Smooth muscle cell (in vitro differentiated cells): ENCODE data around the gene VENTX. TPM values are rescaled to one million over a fixed set of nuclear protein-coding genes. Genes with fewer than 3 reads are reported as not detected.

ENCODE experiments used
- DNase-seq: peaks from one replicate; lab custom pipeline; 2025; ENCODE audit not compliant: unreplicated experiment; lab: John Stamatoyannopoulos, UW
- H2AFZ ChIP-seq: fragments of 200-600 bp; sonication (generic); 2 replicates; pipeline ENCODE4 v1.6.0; 2016; ENCODE audit warnings: antibody characterized with exemption, low read depth, mild to moderate bottlenecking
- H3F3A ChIP-seq: fragments of 200-600 bp; sonication (generic); 2 replicates; pipeline ENCODE4 v1.6.0; 2017; ENCODE audit warnings: antibody characterized with exemption, low read depth
- H3K27ac ChIP-seq: fragments of 200-600 bp; sonication (generic); 2 replicates; pipeline ENCODE4 v1.5.1; 2016; ENCODE audit warnings: low read depth, mild to moderate bottlenecking
- H3K27me3 ChIP-seq: fragments of 200-600 bp; sonication (generic); 2 replicates; pipeline ENCODE4 v1.6.1; 2016; ENCODE audit warnings: low read depth, mild to moderate bottlenecking
- H3K36me3 ChIP-seq: fragments of 200-600 bp; sonication (generic); 2 replicates; pipeline ENCODE4 v1.5.1; 2016; ENCODE audit warnings: low read depth
- H3K4me1 ChIP-seq: fragments of 200-600 bp; sonication (generic); 2 replicates; pipeline ENCODE4 v1.5.1; 2016; ENCODE audit warnings: low read depth
- H3K4me2 ChIP-seq: fragments of 200-600 bp; sonication (generic); 2 replicates; pipeline ENCODE4 v1.6.0; 2016; ENCODE audit warnings: mild to moderate bottlenecking
- H3K4me3 ChIP-seq: fragments of 200-600 bp; sonication (generic); 2 replicates; pipeline ENCODE4 v1.5.1; 2016; ENCODE audit warnings: mild to moderate bottlenecking
- H3K79me2 ChIP-seq: fragments of 200-600 bp; sonication (generic); 2 replicates; pipeline ENCODE4 v1.6.0; 2016; ENCODE audit warnings: low read depth, mild to moderate bottlenecking
- H3K9ac ChIP-seq: fragments of 200-600 bp; sonication (generic); 2 replicates; pipeline ENCODE4 v1.6.0; 2016; ENCODE audit warnings: low read depth
- H3K9me3 ChIP-seq: fragments of 200-600 bp; sonication (generic); replicated peaks from 2 replicates; pipeline ENCODE4 v1.5.1; 2016; ENCODE audit warnings: low read depth
- H4K20me1 ChIP-seq: fragments of 200-600 bp; sonication (generic); 2 replicates; pipeline ENCODE4 v1.6.0; 2016; ENCODE audit warnings: low read depth
- CTCF ChIP-seq: fragments of 200-600 bp; sonication (generic); IDR thresholded peaks from 2 replicates; pipeline ENCODE4 v1.5.1; 2017; ENCODE audit warnings: borderline replicate concordance, mild to moderate bottlenecking, antibody characterized with exemption; ENCODE audit not compliant: insufficient read depth, poor library complexity, severe bottlenecking
- WGBS: methylation state at CpG from one replicate; pipeline ENCODE4 v1.1.7; 2016; ENCODE audit warnings: low lambda C conversion rate; 5-methylcytosine and 5-hydroxymethylcytosine counted together
- polyA plus RNA-seq: library from polyadenylated mRNA; unstranded; fragments of >200 nt; fragmentation: Nextera tagmentation; extraction: Ambion mirVana; gene quantifications from 2 replicates; pipeline ENCODE4 v1.2.1, GENCODE V29; 2016
- total RNA-seq: library from RNA; depleted of rRNA; stranded (reverse); fragments of >200 nt; gene quantifications from 2 replicates; pipeline ENCODE4 v1.2.3, GENCODE V29; 2014

VENTX gene
- total and polyA plus RNA-seq, 2 experiments from 2014 or later: not detected

- Histone ChIP-seq H3K4me2 (no peak overlapping the region), H3K4me1 (peaks cover 2% of the 10 kb centered on the region), H3K4me3 (no peak overlapping the region), H2AFZ (no peak overlapping the region), H3K9ac (no peak overlapping the region), H3K79me2 (no peaks in the 10 kb centered on the region), H3F3A (no peaks in the 10 kb centered on the region), H3K27me3 (no peaks in the 10 kb centered on the region), H3K27ac (no peak overlapping the region), H3K36me3 (no peaks in the 10 kb centered on the region), H3K9me3 (no peaks in the 10 kb centered on the region), H4K20me1 (no peaks in the 10 kb centered on the region)
- WGBS: 79% methylated on average over 11 of the region's 11 CpGs
- no peak for DNase-seq
- no peak for TF ChIP-seq CTCF
These were observed 12.5 kb downstream of the VENTX start for GRCh38 chr10:133249975-133250754.

- Histone ChIP-seq H3K4me1 (peaks cover 2% of the 10 kb centered on the region), H3K27ac (no peak overlapping the region), H3K9me3 (no peaks in the 10 kb centered on the region), H3K9ac (no peak overlapping the region), H3K36me3 (no peaks in the 10 kb centered on the region), H3K27me3 (no peaks in the 10 kb centered on the region), H3F3A (no peaks in the 10 kb centered on the region), H2AFZ (no peak overlapping the region), H3K4me3 (no peak overlapping the region), H3K4me2 (no peak overlapping the region), H3K79me2 (no peaks in the 10 kb centered on the region), H4K20me1 (no peaks in the 10 kb centered on the region)
- no peak for DNase-seq
- 81% methylated on average over 25 of the region's 28 CpGs for WGBS
- no peak for TF ChIP-seq CTCF
These were observed 13.9 kb downstream of the VENTX start for GRCh38 chr10:133251388-133252222.

GRCh38 chr10:133252223-133252552 lies 14.5 kb downstream of the VENTX start:
- DNase-seq: no peak
- Histone ChIP-seq H3K4me1 (peaks cover 3% of the 10 kb centered on the region), H2AFZ (no peak overlapping the region), H3K27me3 (no peaks in the 10 kb centered on the region), H3K4me3 (no peak overlapping the region), H3K4me2 (no peak overlapping the region), H3K79me2 (no peaks in the 10 kb centered on the region), H3K36me3 (no peaks in the 10 kb centered on the region), H3F3A (no peaks in the 10 kb centered on the region), H4K20me1 (no peaks in the 10 kb centered on the region), H3K9ac (no peak overlapping the region), H3K9me3 (no peaks in the 10 kb centered on the region), H3K27ac (no peak overlapping the region)
- TF ChIP-seq CTCF: no peak
- no CpG with 5 or more reads among the region's 12 CpGs for WGBS
